Measurements from ENCODE around the gene RNF14. TPM values are rescaled to one million over a fixed set of nuclear protein-coding genes. Genes with fewer than 3 reads are reported as not detected.

The RNF14 gene
- total and polyA plus RNA-seq, 2 donors (not counting 1 experiment from before 2014, with no cell fraction given), result 10.5 to 26.6 TPM

DNA sequence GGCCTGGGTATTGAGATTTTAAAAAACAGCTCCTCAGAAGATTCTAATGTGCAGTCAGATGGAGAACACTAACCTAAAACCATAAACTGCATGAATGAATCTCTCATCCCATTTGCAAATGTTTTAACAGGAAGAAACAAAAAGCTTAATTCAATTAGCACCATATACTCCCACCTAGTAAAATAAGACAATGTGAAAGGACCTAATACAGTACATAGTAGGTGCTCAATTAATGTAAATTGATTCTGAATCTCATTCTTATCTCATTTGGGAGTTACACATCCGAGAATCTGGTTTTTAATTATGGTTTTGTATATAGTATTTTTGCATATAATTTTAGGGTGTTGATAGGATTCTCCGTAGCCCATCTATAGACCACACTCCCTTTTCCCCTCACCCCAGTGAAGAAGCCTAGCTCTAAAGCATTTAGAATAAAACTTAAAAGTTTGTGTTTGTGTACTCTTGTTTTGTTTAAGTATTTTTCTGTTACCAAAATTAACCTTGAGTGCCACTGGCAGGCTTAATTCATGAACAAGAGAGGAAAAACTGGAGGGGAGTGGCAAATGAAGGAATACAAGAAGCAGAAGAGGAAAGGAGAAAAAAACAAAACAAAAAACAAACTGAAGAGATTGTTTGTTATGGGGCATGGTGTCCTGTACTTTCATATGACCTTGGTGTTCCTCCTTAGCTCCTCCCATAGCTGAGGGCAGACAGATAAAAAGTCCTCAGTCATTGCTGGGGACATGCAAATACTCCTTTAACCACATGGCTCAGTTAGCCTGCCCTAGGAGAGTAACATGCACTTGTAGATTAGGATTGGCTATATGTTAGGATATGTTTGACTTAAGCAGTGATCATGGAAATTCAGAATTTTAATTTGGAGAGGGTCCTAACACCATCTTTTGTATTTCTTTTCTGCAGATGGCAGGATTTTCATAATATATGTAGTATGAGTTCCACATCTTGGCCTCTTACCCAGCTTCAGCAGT lies 1.2 kb downstream of the RNF14 start:
- ChIA-PET CTCF (interaction anchor here (0.8 to 4.8 kb wide), 28 partner anchors 8 to 403 kb away, joined by 3 to 62 read pairs (median 5); partner anchors contain the start of genes DELE1, FCHSD1, GNPDA1 and HDAC3), POLR2A (interaction anchor here (0.5 to 1.7 kb wide), 7 partner anchors 9 to 649 kb away, joined by 4 to 11 read pairs (median 6); partner anchors contain the start of genes DELE1, FCHSD1 and TAF7)
- H3K9ac ChIP-seq (ENCODE audit: low read length), result peak overlapping the region; percentile 89
- Mint-ChIP-seq H3K4me1 (peaks cover 43% of the 10 kb centered on the region), H3K27me3 (no peaks in the 10 kb centered on the region), H3K27ac (peak overlapping the region; percentile 98), H3K4me3 (peak overlapping the region; percentile 96), H3K9me3 (ENCODE audit: insufficient read depth) (no peaks in the 10 kb centered on the region)
- no peaks in the 10 kb centered on the region for H4K20me1 ChIP-seq (ENCODE audit: control insufficient read depth, insufficient read depth, low read length, poor library complexity, severe bottlenecking)
- intact Hi-C loops (cut with micrococcal nuclease), result loop anchor here (1.0 to 2.0 kb wide), 8 partner anchors 10 to 333 kb away; partner anchors contain the start of genes DELE1, FCHSD1, GNPDA1 and NDFIP1
- ATAC-seq (ENCODE audit: low read depth) (no peak), DNase-seq (peak; percentile 61)
- H3K27ac ChIP-seq (ENCODE audit: low read length in 2 of 2), result peak overlapping the region; percentile 90 to 93
- H3K36me3 ChIP-seq (replicated peaks in 1 of 2; ENCODE audit: control extremely low read depth in 1 of 2, control insufficient read depth in 1 of 2, extremely low read depth in 1 of 2, insufficient read depth in 2 of 2, low read length in 1 of 2), result peaks cover 0 to 18% of the 10 kb centered on the region in 2 experiments
- TF ChIP-seq EZH2 (IDR thresholded peaks at IDR 0.05; ENCODE audit: borderline replicate concordance, insufficient read depth, low read depth, low read length, poor library complexity, severe bottlenecking), result no peak
- TF ChIP-seq, protein P1, sequence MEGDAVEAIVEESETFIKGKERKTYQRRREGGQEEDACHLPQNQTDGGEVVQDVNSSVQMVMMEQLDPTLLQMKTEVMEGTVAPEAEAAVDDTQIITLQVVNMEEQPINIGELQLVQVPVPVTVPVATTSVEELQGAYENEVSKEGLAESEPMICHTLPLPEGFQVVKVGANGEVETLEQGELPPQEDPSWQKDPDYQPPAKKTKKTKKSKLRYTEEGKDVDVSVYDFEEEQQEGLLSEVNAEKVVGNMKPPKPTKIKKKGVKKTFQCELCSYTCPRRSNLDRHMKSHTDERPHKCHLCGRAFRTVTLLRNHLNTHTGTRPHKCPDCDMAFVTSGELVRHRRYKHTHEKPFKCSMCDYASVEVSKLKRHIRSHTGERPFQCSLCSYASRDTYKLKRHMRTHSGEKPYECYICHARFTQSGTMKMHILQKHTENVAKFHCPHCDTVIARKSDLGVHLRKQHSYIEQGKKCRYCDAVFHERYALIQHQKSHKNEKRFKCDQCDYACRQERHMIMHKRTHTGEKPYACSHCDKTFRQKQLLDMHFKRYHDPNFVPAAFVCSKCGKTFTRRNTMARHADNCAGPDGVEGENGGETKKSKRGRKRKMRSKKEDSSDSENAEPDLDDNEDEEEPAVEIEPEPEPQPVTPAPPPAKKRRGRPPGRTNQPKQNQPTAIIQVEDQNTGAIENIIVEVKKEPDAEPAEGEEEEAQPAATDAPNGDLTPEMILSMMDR (IDR thresholded peaks at IDR 0.05), result no peak
- H3K27me3 ChIP-seq (replicated peaks in 1 of 4; ENCODE audit: control extremely low read depth in 1 of 4, control insufficient read depth in 3 of 4, insufficient read depth in 4 of 4, low read length in 3 of 4), result no peaks in the 10 kb centered on the region
- peak overlapping the region; percentile 53 to 95 (median 77) for H3K4me3 ChIP-seq (ENCODE audit: control extremely low read depth in 1 of 5, extremely low read depth in 1 of 5, insufficient read depth in 1 of 5, low read depth in 2 of 5, low read length in 4 of 5)
- peak overlapping the region; percentile 89 for H3K4me2 ChIP-seq (replicated peaks; ENCODE audit: low read depth, low read length, poor library complexity, severe bottlenecking)
- no CpG with 5 or more reads among the region's 2 CpGs for WGBS (ENCODE audit: insufficient coverage)
- peak overlapping the region; percentile 92 for H2AFZ ChIP-seq (ENCODE audit: insufficient read depth, low read depth, low read length, poor library complexity, severe bottlenecking)
- peaks cover 19 to 34% of the 10 kb centered on the region in 2 donors for H3K4me1 ChIP-seq (ENCODE audit: control insufficient read depth in 2 of 2, insufficient read depth in 2 of 2, low read length in 2 of 2)
- H3K9me3 ChIP-seq (ENCODE audit: control extremely low read depth in 1 of 3, control insufficient read depth in 2 of 3, insufficient read depth in 1 of 3, low read length in 2 of 3), result no peaks in the 10 kb centered on the region
- peaks cover 7% of the 10 kb centered on the region for H3K79me2 ChIP-seq (ENCODE audit: control insufficient read depth, insufficient read depth, low read length)

All from B cell (primary cell).